CD14-positive monocyte (primary cell): ENCODE data around the gene HAUS7. TPM values are rescaled to one million over a fixed set of nuclear protein-coding genes. Genes with fewer than 3 reads are reported as not detected.

ENCODE experiments used
- DNase-seq, 3 donors: peaks; one replicate each; pipeline ENCODE4 v3.0.0-alpha.2; 2011 to 2022
- H2AFZ ChIP-seq: 2 replicates; pipeline ENCODE4 v1.6.0; 2012; ENCODE audit warnings: mild to moderate bottlenecking, low read depth, low read length, inconsistent platforms; ENCODE audit not compliant: insufficient read depth, poor library complexity, severe bottlenecking
- H3K27ac ChIP-seq, 2 donors: 1 replicate in 1 of 2; 2 replicates in 1 of 2; pipeline ENCODE4 v1.5.1; 2012 to 2013; ENCODE audit warnings: low read length in 2 of 2, control low read depth in 1 of 2, inconsistent platforms in 1 of 2, low read depth in 1 of 2, mild to moderate bottlenecking in 1 of 2
- H3K27me3 ChIP-seq, 2 donors: one replicate each; pipeline versions ENCODE4 v1.6.0 to v1.6.1; 2011 to 2013; ENCODE audit warnings: low read length in 2 of 2; ENCODE audit not compliant: control insufficient read depth in 2 of 2, insufficient read depth in 2 of 2
- H3K36me3 ChIP-seq, 2 donors: replicated peaks in 1 of 2; 1 replicate in 1 of 2; 2 replicates in 1 of 2; pipeline versions ENCODE4 v1.5.1 to v1.6.1; 2012 to 2013; ENCODE audit warnings: low read length in 2 of 2, control low read depth in 1 of 2, inconsistent platforms in 1 of 2, mild to moderate bottlenecking in 1 of 2; ENCODE audit not compliant: insufficient read depth in 2 of 2, control insufficient read depth in 1 of 2
- H3K4me1 ChIP-seq, 2 donors: 1 replicate in 1 of 2; 2 replicates in 1 of 2; pipeline versions ENCODE4 v1.5.1 to v1.6.1; 2012 to 2013; ENCODE audit warnings: low read length in 2 of 2, control low read depth in 1 of 2, inconsistent platforms in 1 of 2, mild to moderate bottlenecking in 1 of 2, moderate library complexity in 1 of 2; ENCODE audit not compliant: insufficient read depth in 2 of 2, control insufficient read depth in 1 of 2
- H3K4me2 ChIP-seq: replicated peaks from 2 replicates; pipeline ENCODE3; 2012; ENCODE audit warnings: low read length, moderate library complexity, mild to moderate bottlenecking; ENCODE audit not compliant: poor library complexity, severe bottlenecking; ENCODE audit errors: extremely low read depth
- H3K4me3 ChIP-seq, 3 experiments: fragments of 200-600 bp in 1 of 3; sonication (generic) in 1 of 3; replicated peaks in 1 of 3; 1 replicate in 2 of 3; 2 replicates in 1 of 3; pipeline ENCODE4 v1.5.1; 2011 to 2013; ENCODE audit warnings: low read length in 3 of 3, mild to moderate bottlenecking in 3 of 3, control low read depth in 2 of 3, low read depth in 2 of 3, inconsistent platforms in 1 of 3, moderate library complexity in 1 of 3
- H3K79me2 ChIP-seq: 2 replicates; pipeline ENCODE4 v1.6.0; 2012; ENCODE audit warnings: mild to moderate bottlenecking, control low read depth, inconsistent platforms, low read length, moderate library complexity; ENCODE audit not compliant: insufficient read depth
- H3K9ac ChIP-seq: 2 replicates; pipeline ENCODE4 v1.6.0; 2017; ENCODE audit warnings: low read length, mild to moderate bottlenecking; ENCODE audit not compliant: insufficient read depth, poor library complexity, severe bottlenecking
- H3K9me3 ChIP-seq, 2 donors: replicated peaks in 1 of 2; 1 replicate in 1 of 2; 2 replicates in 1 of 2; pipeline versions ENCODE4 v1.5.1 to v1.6.1; 2012 to 2013; ENCODE audit warnings: low read length in 2 of 2, control low read depth in 1 of 2; ENCODE audit not compliant: control insufficient read depth in 1 of 2, insufficient read depth in 1 of 2
- H4K20me1 ChIP-seq: 2 replicates; pipeline ENCODE4 v1.6.0; 2012; ENCODE audit warnings: mild to moderate bottlenecking, low read length, control low read depth, moderate library complexity; ENCODE audit not compliant: insufficient read depth
- H3K27ac Mint-ChIP-seq, 7 donors: one replicate each; pipeline ENCODE4 v1.8.0; 2020; ENCODE audit warnings: mild to moderate bottlenecking in 7 of 7, mixed read lengths in 7 of 7, moderate library complexity in 6 of 7, inconsistent platforms in 2 of 7
- H3K27me3 Mint-ChIP-seq, 3 donors: one replicate each; pipeline ENCODE4 v1.8.0; 2021 to 2022; ENCODE audit warnings: low read depth in 3 of 3, mild to moderate bottlenecking in 3 of 3, mixed read lengths in 3 of 3, moderate library complexity in 3 of 3, inconsistent platforms in 1 of 3
- H3K36me3 Mint-ChIP-seq, 2 donors: one replicate each; pipeline ENCODE4 v1.8.0; 2020; ENCODE audit warnings: mixed read lengths in 2 of 2, inconsistent platforms in 1 of 2, mild to moderate bottlenecking in 1 of 2
- H3K4me1 Mint-ChIP-seq: one replicate; pipeline ENCODE4 v1.8.0; 2020; ENCODE audit warnings: mild to moderate bottlenecking, mixed read lengths
- H3K4me3 Mint-ChIP-seq, 2 donors: one replicate each; pipeline ENCODE4 v1.8.0; 2020; ENCODE audit warnings: mild to moderate bottlenecking in 2 of 2, mixed read lengths in 2 of 2, moderate library complexity in 1 of 2
- H3K9me3 Mint-ChIP-seq, 7 donors: one replicate each; pipeline ENCODE4 v1.8.0; 2020 to 2022; ENCODE audit warnings: mixed read lengths in 7 of 7, mild to moderate bottlenecking in 6 of 7, moderate library complexity in 6 of 7, inconsistent platforms in 2 of 7
- WGBS: methylation state at CpG from one replicate; pipeline ENCODE4 v1.1.5; 2013; ENCODE audit warnings: missing lambda C conversion rate; ENCODE audit not compliant: insufficient coverage; 5-methylcytosine and 5-hydroxymethylcytosine counted together
- intact Hi-C, 2 donors: fragments of 100-400 bp; cut with micrococcal nuclease; formaldehyde crosslinking; loops; one replicate each; pipeline versions ENCODE4 v1.15.0 to v1.15.1; 2023
- polyA plus RNA-seq, 3 donors: library from polyadenylated mRNA; depleted of rRNA in 1 of 3; unstranded in 2 of 3; stranded (reverse) in 1 of 3; fragments of 300-500 nt in 2 of 3; fragments of >200 nt in 1 of 3; fragmentation: Illumina TruSeq in 2 of 3; gene quantifications; 1 replicate in 2 of 3; 2 replicates in 1 of 3; pipeline ENCODE4 v1.2.3, GENCODE V29; 2012 to 2021
- TF ChIP-seq, protein P1 (sequence below): fragments of 200-600 bp; IDR thresholded peaks from one replicate; pipeline ENCODE4 v1.8.0; 2022; ENCODE audit warnings: antibody characterized with exemption, mild to moderate bottlenecking

HAUS7 gene
- polyA plus RNA-seq, 3 donors = 23.8 to 37.5 (median 26.7) TPM

DNA sequence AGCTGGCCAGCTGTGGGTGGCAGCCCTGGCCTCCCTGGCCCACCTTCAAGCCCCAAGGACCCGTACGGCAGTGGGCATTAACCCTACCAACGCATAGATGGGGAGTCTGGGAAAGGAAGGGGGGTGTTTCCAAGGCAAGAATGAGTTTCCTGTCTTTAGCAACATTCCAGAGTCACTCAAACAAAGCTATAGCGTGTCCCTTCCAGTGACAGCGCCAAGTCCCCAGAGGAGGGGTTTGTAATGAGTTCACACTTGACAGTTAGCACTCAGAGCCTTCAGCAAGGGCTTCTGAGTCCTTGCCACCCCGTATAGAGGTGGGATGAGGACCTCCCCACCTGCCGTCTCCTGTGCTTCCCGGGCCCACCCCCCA, 26.2 kb upstream of the HAUS7 start:
- no peak for DNase-seq
- TF ChIP-seq, protein P1, sequence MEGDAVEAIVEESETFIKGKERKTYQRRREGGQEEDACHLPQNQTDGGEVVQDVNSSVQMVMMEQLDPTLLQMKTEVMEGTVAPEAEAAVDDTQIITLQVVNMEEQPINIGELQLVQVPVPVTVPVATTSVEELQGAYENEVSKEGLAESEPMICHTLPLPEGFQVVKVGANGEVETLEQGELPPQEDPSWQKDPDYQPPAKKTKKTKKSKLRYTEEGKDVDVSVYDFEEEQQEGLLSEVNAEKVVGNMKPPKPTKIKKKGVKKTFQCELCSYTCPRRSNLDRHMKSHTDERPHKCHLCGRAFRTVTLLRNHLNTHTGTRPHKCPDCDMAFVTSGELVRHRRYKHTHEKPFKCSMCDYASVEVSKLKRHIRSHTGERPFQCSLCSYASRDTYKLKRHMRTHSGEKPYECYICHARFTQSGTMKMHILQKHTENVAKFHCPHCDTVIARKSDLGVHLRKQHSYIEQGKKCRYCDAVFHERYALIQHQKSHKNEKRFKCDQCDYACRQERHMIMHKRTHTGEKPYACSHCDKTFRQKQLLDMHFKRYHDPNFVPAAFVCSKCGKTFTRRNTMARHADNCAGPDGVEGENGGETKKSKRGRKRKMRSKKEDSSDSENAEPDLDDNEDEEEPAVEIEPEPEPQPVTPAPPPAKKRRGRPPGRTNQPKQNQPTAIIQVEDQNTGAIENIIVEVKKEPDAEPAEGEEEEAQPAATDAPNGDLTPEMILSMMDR = no peak
- Histone ChIP-seq H3K9me3 (no peaks in the 10 kb centered on the region), H3K9ac (no peak overlapping the region), H3K36me3 (no peaks in the 10 kb centered on the region), H3K4me3 (no peak overlapping the region), H3K79me2 (no peaks in the 10 kb centered on the region), H4K20me1 (no peaks in the 10 kb centered on the region), H3K4me1 (no peaks in the 10 kb centered on the region), H3K27me3 (peaks cover 0 to 8% of the 10 kb centered on the region in 2 donors), H3K4me2 (no peak overlapping the region), H2AFZ (no peak overlapping the region), H3K27ac (no peak overlapping the region)
- Mint-ChIP-seq H3K27ac (no peak overlapping the region), H3K9me3 (peaks cover 0 to 6% (median 0%) of the 10 kb centered on the region in 7 donors), H3K27me3 (peaks cover 15 to 29% (median 18%) of the 10 kb centered on the region in 3 donors), H3K36me3 (no peaks in the 10 kb centered on the region), H3K4me1 (peaks cover 2% of the 10 kb centered on the region), H3K4me3 (no peak overlapping the region)
- no CpG with 5 or more reads among the region's 8 CpGs for WGBS
- intact Hi-C loops = no loop called here

DNA sequence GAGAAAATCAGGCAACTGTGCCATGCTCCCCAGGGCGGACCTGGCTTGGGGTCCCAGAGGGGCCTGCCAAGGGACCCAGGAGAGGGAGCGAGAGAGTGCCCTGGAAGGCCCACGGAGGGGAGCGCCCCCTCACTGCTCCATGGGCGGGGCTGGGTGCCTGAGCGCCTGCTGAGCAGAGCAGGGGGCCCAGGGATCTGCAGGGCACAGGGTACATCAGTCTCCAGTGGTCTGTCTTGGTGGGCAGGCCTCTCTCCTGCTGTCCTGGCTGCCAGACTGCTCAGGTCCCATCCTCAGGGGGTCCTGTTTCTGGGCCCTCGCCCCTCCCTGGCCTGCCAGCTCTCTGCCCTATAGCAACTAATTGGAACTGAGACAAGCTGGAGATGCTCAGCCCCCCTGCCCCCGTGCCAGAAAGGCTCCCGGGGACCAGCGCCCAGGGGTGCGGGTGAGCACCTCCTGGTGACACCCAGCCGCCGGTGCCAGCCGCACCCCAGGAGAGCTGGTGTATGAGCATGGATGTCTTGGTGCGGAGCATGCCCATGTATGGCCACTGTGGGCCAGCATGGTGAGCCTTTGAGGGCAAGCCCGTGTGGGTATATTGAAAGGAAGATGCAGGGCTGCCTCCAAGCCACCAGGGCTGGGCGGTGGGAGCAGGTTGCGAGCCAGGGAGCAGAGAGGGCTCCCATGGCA, 25.7 kb upstream of the HAUS7 start:
- H3K27me3 Mint-ChIP-seq = peaks cover 15 to 29% (median 18%) of the 10 kb centered on the region in 3 donors
- 84% methylated on average over 14 of the region's 18 CpGs for WGBS
- TF ChIP-seq, protein P1 = no peak
- Histone ChIP-seq H3K9me3 (no peaks in the 10 kb centered on the region), H3K9ac (no peak overlapping the region), H3K4me2 (no peak overlapping the region), H3K36me3 (no peaks in the 10 kb centered on the region), H3K79me2 (no peaks in the 10 kb centered on the region), H3K4me1 (no peaks in the 10 kb centered on the region), H4K20me1 (no peaks in the 10 kb centered on the region), H2AFZ (no peak overlapping the region), H3K27ac (no peak overlapping the region), H3K4me3 (no peak overlapping the region), H3K27me3 (peaks cover 0 to 8% of the 10 kb centered on the region in 2 donors)
- no peak overlapping the region for H3K4me3 Mint-ChIP-seq
- intact Hi-C loops = no loop called here
- no peak for DNase-seq
- peaks cover 2% of the 10 kb centered on the region for H3K4me1 Mint-ChIP-seq
- no peaks in the 10 kb centered on the region for H3K36me3 Mint-ChIP-seq
- H3K9me3 Mint-ChIP-seq = peaks cover 0 to 6% (median 0%) of the 10 kb centered on the region in 7 donors
- no peak overlapping the region for H3K27ac Mint-ChIP-seq
